ENCODE data around the gene LTC4S. TPM values are rescaled to one million over a fixed set of nuclear protein-coding genes. Genes with fewer than 3 reads are reported as not detected.

LTC4S gene
- total and polyA plus RNA-seq, 9 of the 15 experiments (the other 6 are each of a cell fraction or from before 2014, with no cell fraction given): 0.17 to 0.77 (median 0.75) TPM; not detected in 6

GRCh38 chr5:179806250-179807048 lies 12.7 kb downstream of the LTC4S start, which contains the start of gene MGAT4B (continued):
- TF ChIP-seq, protein P1, sequence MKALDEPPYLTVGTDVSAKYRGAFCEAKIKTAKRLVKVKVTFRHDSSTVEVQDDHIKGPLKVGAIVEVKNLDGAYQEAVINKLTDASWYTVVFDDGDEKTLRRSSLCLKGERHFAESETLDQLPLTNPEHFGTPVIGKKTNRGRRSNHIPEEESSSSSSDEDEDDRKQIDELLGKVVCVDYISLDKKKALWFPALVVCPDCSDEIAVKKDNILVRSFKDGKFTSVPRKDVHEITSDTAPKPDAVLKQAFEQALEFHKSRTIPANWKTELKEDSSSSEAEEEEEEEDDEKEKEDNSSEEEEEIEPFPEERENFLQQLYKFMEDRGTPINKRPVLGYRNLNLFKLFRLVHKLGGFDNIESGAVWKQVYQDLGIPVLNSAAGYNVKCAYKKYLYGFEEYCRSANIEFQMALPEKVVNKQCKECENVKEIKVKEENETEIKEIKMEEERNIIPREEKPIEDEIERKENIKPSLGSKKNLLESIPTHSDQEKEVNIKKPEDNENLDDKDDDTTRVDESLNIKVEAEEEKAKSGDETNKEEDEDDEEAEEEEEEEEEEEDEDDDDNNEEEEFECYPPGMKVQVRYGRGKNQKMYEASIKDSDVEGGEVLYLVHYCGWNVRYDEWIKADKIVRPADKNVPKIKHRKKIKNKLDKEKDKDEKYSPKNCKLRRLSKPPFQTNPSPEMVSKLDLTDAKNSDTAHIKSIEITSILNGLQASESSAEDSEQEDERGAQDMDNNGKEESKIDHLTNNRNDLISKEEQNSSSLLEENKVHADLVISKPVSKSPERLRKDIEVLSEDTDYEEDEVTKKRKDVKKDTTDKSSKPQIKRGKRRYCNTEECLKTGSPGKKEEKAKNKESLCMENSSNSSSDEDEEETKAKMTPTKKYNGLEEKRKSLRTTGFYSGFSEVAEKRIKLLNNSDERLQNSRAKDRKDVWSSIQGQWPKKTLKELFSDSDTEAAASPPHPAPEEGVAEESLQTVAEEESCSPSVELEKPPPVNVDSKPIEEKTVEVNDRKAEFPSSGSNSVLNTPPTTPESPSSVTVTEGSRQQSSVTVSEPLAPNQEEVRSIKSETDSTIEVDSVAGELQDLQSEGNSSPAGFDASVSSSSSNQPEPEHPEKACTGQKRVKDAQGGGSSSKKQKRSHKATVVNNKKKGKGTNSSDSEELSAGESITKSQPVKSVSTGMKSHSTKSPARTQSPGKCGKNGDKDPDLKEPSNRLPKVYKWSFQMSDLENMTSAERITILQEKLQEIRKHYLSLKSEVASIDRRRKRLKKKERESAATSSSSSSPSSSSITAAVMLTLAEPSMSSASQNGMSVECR (CRISPR knock-in tag; IDR thresholded peaks at IDR 0.05): peak; percentile 45; the same call in 1 of the 2 replicates
- peak; percentile 54 for TF ChIP-seq CHD1 (IDR thresholded peaks at IDR 0.05; ENCODE audit: low read length)
- TF ChIP-seq HLTF (IDR thresholded peaks at IDR 0.05): no peak
- peak; percentile 88; the same call in 1 of the 2 replicates for TF ChIP-seq GATAD2B (IDR thresholded peaks at IDR 0.05; ENCODE audit: borderline replicate concordance)
- TF ChIP-seq NR2C2 (CRISPR knock-in tag; IDR thresholded peaks at IDR 0.05): no peak
- TF ChIP-seq NR2C2 (tag; IDR thresholded peaks at IDR 0.05): peak; percentile 27; the same call in 1 of the 2 replicates
- TF ChIP-seq ZFP36 (IDR thresholded peaks at IDR 0.05; ENCODE audit: low read depth, low read length, partially characterized antibody): peak; percentile 6
- no peak for TF ChIP-seq KDM2B (CRISPR knock-in tag; IDR thresholded peaks at IDR 0.05)
- peak; percentile 59; the same call in 1 of the 2 replicates for TF ChIP-seq CREM (IDR thresholded peaks at IDR 0.05; ENCODE audit: low read depth)
- TF ChIP-seq MCM2 (IDR thresholded peaks at IDR 0.05; ENCODE audit: low read depth): no peak
- no peak for TF ChIP-seq ZNF778 (CRISPR knock-in tag; IDR thresholded peaks at IDR 0.05)
- TF ChIP-seq, protein P2, sequence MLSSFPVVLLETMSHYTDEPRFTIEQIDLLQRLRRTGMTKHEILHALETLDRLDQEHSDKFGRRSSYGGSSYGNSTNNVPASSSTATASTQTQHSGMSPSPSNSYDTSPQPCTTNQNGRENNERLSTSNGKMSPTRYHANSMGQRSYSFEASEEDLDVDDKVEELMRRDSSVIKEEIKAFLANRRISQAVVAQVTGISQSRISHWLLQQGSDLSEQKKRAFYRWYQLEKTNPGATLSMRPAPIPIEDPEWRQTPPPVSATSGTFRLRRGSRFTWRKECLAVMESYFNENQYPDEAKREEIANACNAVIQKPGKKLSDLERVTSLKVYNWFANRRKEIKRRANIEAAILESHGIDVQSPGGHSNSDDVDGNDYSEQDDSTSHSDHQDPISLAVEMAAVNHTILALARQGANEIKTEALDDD (IDR thresholded peaks at IDR 0.05): no peak
- TF ChIP-seq XRCC5 (IDR thresholded peaks at IDR 0.05; ENCODE audit: low read depth, low read length): no peak
- TF ChIP-seq PBX2 (CRISPR knock-in tag; IDR thresholded peaks at IDR 0.05; ENCODE audit: low read depth): no peak
- TF ChIP-seq PBX2 (tag; conservative IDR thresholded peaks at IDR 0.05; ENCODE audit: low read depth): no peak
- TF ChIP-seq TCF7 (IDR thresholded peaks at IDR 0.05; ENCODE audit: borderline replicate concordance): no peak

Measured in K562 (cell line).